ENCODE data around the gene S100A1.
"Not testable (repeated sequence)": the region's sequence is repeated elsewhere in the genome, so short reads cannot be mapped to it uniquely, and the experiment has no call there.

The S100A1 gene

DNA sequence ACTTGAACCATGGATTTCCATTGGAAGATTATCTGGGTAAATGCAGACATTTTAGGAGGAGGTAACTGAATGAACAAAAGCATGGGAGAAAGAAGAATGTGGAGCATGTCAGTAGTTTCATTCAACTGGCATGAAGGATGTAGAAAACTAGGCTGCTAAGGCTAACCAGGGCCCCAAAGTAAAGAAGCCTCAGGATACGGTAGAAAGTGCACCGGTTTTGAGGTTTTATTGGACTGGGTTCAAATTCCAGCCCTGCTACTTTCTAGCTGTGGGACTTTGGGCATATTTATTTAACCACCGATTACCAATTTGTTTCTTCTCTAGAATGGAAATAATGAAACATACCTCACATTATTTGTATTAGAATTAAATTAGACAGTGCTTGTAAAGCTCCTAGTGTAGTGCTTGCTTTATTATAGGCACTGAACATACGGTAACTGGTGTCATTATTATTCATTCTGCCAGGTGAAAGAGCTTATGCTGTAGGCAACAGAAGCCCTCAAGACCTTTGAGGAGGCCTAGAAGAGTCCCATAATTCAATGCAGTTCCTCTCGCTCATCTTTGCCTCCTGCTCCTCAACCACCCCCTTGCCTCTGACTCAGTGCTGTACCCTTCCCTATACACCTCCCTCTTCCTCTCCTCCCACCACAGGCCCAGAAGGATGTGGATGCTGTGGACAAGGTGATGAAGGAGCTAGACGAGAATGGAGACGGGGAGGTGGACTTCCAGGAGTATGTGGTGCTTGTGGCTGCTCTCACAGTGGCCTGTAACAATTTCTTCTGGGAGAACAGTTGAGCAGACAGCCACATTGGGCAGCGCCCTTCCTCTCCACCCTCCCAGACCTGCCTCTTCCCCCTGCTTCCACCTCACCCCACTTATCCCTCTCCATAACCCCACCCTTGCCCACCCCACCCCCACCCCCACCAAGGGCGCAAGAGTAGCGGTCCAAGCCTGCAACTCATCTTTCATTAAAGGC is 3.1 kb downstream of the S100A1 start:
- no peak for DNase-seq

DNA sequence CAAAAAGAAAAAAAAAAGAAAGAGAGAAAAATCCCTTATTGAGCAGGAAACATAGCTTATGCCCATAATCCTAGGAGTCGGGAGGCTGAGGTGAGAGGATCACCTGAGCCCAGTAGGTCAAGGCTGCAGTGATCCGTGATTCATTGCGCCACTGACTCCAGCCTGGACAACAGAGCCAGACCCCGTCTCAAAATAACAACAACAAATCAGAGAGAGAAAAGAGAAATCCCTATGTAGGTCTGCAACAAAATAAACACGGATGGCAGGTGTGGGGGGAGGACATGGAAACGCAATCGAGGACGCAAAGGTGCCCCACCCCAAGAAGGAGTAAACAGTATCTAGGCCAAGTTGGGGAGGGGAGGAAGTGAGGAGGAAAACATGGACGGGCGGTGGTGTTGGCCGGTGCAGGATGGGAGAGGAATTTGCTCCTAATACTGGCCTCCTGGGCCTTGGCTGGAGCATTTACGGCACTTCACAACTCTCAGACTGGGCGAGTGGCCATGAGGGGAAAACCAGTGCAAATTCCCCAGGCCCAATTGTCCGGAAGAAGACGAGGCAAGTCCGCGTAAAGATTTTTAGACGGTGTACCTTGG is 5.0 kb downstream of the S100A1 start:
- peak in 1 of 2 experiments; percentile 78 for DNase-seq

DNA sequence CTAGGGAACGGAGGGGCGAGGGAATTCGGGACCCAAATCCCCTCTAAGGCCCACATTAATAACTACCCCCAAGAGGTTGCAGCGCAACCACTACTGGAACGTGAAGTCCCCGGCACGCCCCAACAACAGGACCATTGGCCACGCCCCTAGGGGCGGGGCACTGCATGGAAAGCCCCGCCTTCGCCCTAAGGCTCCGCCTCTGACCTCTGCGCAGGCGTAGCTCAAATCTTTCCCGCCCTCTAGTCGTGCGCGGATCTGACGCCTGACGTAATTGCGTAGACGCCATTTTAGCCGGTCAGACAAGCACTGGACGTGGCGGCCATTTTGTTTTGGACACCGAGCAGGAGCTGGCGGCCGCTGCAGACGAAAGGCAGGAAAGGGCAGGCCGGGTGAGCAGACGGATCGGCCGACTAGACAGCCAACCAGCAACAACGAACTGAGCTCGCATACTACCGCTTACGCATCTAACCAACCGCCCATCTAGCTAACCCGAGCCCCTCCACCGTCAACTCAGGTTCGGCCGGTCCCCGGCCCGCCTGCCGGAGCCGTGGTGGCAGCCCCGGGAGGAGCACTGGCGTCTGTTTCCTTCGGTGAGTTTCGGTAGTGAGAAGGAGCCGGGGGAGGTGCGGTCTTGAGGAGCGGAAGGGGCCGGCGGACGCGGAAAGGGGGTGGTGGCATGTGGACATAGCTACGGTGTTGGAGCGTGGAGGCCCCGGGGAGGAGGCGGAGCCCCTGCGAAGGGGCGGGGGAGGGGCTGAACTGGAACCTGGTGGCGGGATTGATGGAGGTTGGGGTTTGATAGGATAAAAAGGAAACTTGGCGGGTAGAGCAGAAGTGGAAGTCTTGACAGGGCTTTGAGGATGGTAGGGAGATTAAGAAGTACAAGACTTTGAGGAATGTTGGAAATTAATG is 5.8 kb downstream of the S100A1 start, which contains the start of gene CHTOP:
CHTOP (plus strand) TSS at position 313 of the 912 bp plus-strand sequence. CDS start 2,523 bp downstream, outside the sequence.
- peak; percentile 100 for DNase-seq

DNA sequence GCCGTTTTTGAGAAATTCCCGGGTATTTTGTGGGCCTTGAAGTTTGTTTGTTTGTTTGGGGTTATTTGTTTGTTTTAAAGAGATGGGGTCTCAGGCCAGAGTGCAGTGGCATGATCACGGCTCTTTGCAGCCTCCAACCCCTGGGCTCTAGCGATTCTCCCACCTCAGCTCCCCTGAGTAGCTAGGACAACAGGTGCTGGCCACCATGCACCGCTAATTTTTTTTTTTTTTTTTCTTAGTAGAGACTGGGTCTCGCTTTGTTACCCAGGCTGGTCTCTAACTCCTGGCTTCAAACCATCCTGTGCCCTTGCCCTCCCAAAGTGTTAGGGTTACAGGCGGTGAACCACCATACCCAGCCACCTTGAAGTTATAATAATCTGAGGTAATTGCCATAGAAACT is 7.6 kb downstream of the S100A1 start:
- no peak for DNase-seq

DNA sequence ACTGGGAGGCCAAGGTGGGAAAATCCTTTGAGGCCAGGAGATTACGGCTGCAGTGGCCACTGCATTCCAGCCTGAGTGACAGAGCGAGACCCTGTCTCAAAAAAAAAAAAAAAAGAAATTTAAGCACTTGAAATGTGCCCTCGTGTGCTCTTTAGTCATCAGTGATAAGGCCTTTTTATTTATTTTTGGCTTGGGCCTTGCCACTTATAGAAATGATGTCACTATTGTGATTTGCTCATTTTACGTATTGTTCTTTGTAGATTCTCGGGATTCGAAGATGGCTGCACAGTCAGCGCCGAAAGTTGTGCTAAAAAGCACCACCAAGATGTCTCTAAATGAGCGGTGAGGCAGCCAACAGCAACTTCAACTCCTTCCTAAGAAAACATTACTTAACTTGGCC is 8.1 kb downstream of the S100A1 start:
- no peak for DNase-seq

DNA sequence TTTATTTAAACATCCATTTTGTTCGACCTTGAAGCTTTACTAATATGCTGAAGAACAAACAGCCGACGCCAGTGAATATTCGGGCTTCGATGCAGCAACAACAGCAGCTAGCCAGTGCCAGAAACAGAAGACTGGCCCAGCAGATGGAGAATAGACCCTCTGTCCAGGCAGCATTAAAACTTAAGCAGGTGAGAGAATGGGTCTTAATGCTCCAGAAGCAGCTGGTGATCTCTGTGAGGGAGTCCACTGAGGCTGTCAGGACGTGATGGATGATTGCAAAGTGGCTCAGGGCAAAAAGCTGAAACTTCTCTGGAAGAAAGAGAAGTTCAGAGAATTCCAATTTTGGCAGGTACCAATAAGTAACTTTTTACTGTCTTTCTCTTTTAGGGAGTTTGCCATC is 10.0 kb downstream of the S100A1 start:
- DNase-seq = no peak

DNA sequence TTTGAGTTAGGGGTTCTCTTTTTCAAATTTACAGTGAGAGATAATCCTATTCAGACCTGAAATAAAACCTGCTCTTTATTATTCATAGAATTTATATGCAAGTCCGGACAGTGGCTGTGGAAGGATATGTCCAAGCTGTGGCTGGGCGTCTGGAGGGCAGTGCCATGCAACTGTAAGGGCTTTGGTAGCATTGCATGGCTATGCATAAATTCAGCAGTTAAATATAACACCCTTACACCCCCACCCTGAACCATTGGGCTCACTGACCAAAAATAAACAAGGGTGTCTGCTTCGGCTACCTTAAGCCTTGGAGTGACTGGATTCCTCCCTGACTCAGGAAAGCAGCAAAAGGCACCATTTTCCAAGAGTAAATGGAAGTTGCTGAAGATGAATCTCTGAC is 11.0 kb downstream of the S100A1 start:
- no peak for DNase-seq

DNA sequence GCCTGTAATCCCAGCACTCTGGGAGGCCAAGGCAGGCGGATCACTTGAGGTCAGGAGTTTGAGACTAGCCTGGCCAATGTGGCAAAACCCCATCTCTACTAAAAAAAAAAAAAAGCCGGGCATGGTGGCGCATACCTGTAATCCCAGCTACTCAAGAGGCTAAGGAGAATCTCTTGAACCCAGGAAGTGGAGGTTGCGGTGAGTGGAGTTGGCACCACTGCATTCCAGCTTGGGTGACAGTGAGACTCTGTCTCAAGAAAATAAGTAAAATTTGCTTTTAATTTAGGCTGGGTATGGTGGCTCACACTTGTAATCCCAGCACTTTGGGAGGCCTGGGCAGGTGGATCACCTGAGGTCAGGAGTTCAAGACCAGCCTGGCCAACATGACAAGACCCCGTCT is 12.0 kb downstream of the S100A1 start:
- not testable (repeated sequence) for DNase-seq

DNA sequence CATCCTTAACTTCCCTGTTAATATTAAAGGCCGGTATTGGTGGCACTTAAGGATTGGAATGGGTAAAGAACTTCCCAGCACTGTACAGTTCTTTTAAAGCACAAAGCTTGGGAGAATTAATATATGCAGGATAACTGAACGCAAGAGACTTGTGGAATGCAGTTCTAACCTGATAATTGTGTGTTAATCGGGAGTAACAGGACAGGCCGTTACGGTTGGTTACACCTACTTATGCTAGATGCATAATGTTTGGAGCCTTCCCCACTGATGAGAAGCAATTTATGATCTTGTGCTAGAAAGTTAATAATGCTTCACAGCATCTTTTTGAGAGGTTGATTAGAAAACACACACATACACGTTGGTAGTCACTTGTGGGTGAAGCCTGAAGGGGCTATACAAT is 12.6 kb downstream of the S100A1 start:
- no peak for DNase-seq

DNA sequence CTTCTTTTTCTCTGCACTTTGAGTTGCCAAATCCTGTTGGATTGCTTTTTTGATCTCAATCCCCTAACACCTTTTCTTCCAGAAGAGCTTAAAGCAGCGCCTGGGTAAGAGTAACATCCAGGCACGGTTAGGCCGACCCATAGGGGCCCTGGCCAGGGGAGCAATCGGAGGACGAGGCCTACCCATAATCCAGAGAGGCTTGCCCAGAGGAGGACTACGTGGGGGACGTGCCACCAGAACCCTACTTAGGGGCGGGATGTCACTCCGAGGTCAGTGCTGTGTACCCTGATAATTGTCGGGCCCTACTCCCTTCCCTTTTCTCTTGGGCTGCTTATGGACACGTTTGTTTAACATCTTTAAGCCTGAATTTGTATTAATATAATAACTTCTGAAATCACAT is 13.9 kb downstream of the S100A1 start:
- DNase-seq = no peak

DNA sequence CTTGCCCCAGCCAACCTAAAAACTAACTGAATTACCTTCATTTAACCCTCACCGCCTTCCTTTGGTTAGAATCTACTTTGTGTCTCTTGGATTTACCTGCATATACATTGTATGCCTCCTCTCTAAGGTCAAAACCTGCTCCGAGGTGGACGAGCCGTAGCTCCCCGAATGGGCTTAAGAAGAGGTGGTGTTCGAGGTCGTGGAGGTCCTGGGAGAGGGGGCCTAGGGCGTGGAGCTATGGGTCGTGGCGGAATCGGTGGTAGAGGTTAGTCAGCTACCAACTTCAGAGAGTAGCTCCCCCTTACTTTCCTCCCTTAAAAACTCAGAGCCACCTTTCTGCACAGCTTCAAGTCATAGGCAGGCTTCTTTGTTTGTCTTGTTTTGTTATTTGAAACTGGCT is 14.9 kb downstream of the S100A1 start:
- DNase-seq = no peak

DNA sequence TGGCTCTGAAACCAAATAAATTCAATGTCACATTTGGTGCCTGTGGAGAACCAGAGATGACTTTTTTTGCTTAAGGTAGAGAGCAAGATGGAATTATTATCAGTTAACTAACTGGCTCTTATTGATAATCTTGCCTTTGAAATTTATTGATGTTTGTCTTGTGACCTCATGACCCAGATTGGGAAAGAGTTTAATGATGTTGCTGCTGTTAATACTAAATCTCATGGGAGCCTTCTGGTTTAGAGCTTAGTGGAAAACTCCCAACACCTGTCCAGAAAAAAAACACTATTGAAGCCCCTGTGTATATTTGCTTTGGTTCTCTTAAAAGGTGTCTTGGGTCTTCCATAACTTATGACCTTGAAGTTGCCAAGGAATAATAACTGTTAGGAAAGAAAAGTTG is 15.6 kb downstream of the S100A1 start:
- DNase-seq = no peak

DNA sequence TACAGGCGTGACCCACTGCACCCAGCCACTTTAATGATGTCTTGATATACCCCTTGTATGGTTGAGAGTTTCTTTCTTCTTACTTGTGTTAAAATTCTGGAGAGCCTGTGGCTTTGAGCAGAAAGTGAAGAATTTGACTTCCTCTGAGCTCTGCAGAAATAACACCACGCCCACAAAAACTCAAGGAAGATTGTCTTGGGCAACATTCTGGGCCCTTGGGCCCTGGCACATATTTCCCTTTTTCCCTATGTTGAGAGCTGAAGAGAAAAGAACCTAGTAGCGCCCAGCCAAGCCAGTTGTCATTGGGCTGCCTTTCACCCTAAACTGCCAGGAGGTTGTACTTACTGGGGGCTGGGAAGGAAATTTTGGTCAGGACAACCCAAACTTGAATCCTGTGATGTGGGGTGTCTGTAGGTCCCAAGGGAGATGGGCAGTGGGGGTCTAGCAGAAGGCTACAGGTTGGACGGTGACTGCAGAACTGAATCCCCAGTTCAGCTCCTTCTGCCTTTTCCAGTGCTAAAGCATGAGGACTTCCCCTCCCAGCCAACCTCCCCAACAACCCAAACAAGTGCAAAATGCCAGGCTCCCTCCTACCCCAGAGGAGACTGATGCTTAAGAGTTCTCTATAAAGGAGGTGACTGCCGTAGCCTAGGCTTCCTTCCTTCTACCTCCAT is 18.6 kb downstream of the S100A1 start:
- no peak for DNase-seq

DNA sequence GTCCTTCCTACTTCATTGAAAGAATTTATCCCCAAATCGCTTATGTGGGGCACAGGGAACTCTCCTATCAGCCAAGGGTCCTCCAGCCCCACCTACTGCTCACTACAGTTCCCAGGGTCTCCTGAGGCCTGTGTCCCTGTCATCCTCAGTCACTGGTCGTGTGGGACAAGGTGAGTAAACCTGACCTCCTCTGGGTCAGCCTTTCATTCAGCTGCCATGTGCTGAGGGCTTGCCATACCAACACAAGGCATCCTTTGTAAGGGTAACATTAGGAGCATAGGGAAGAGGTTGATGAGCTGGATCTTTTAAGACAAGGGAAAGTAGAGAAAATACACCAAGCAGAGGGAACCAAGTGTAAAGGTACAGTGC is 19.1 kb downstream of the S100A1 start:
- no peak for DNase-seq

DNA sequence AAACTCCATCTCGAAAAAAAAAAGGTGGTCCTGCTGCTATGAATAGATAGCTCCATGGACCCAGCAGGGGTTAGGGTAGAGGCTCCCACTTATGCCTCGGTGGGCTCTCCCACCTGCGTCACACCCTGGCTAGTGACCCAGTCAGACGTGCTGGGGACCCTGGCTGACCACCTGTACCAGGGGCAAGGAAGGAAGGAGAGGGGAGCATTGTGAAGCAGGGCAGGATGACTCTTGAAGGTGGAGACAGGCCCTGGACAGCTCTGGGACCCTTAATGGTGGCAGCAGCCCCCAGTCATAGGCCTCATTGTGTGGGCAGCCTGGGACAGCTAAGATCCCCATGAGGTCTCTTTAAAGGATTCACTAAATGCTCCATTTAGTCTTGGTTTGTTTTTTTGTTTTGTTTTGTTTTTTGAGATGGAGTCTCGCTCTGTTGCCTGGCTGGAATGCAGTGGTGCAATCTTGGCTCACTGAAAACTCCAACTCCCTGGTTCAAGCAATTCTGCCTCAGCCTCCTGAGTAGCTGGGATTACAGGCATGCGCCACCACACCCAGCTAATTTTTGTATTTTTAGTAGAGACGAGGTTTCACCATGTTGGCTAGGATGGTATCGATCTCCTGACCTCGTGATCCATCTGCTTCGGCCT is 19.9 kb downstream of the S100A1 start:
- DNase-seq = no peak

DNA sequence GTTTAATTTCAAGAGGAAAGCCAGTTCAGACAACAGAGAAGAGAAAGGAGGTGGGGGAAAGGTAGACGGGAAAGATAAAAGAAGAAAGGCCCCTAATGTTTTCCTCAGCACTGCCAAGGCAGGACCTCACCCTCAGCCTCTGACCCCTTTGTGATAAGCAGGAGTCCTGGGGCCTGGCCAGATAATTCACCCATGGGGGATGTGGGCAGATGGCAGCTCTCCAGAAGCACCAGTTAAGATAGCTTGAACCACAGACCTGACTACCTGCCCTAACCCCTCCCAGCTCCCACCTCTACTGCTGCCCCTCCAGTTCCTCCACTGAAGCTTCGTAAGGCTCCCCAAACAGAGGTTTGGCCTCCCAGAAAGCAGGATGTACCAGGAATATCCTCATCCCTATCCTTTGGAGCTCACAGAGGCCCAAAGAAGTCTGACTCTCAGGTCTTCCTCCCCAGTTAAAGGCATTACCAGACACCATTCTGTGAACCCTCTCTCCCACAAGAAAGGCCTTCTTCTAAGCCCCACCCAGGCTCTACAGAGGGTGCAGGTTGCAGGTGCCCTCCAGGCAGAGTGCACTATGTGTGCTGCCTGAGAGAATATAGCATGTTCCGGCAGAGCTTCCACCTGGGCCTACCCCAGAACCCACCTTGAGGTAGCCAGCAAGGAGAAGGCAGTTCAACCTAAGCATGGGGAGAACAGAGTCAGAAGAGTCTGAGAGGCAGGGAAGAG is 21.1 kb downstream of the S100A1 start:
- peak; percentile 70 to 71 for DNase-seq

DNA sequence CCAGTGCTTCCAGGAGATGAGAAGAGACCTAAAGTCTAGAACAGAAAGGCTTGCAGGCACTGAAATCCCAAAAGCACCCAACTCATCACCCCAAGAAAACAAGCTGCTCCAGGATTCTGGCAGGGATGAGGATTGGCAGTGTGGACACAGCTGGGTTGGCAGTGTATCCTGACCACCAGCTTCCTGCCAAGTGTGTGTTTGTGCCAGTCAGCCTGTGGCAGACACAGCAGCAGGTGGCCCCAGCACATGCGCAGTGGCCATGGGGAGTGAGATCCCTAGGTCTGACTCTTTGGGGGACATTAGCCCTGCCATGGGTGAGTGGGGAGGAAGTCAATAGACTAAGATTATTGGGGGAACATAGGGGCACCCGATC is 21.6 kb downstream of the S100A1 start:
- DNase-seq = peak; percentile 84 to 95

DNA sequence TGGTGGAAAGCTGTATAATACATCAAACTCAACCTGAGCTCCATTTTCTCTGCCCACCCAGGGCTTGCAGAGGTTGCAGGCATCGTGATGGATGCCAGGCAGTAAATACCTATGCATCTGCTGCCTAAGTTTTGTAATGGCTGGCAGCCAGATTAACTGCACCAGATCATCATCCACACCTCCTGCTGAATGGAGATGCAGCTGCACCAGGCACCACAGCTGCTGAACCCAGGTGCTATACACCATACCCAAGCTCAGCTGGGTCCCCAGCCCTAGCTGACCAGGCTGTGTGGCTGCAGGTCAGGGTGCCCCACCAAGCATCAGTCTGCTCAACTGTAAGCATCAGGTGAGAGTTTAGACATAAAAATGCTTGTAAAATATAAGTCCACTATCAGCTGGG is 23.5 kb downstream of the S100A1 start:
- peak; percentile 70 to 82 for DNase-seq

DNA sequence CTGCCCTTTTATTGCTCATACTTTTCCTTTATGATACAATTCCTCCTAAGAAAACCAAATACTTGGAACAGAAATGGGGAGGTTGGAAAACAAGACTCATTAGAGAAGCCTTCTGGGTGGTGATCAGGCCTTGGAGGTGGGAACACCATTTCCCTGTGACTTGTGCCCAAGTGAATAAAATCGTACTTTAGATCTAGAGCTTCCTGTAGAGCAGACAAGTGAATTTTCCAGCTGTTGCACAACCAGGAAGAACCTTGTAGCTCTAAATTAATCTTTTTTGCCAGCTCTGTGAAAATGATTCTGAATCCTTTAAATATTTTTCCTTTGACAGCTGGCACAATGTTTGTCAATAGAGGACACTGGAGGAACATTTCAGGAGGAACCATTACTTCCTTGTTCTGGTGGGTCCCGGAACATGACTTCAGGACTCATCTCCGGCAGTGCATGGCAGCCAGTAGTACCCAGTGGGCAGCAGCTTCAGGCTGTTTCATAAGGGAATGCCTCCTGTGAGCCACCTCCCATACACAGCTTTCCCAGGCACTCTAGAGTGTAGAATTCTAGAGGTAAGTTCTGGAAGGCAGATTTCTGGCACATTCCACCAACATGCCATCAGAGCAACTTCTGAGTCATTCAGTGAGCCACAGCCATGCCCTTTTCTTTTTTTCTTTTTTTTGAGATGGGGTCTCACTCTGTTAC is 24.7 kb downstream of the S100A1 start:
- DNase-seq = no peak

DNA sequence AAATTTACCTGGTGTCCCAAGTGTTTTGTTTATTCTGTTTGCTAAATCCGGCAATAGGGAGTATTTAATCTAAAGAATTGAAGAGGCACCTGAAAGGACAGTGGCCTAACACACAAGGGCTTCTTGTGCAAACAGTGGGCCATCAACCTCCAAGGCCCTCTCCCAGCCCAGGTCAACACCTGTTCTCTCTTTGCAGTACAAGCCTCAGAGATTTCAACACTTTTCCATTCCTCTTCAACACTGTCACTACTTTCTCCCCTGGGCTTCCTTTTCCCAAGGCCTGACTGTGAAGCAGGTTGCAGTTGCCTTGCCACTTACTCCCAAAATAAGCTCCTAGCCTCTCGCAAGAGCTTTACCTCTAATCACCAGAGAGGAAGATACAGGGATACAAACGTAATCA is 27.1 kb downstream of the S100A1 start:
- peak; percentile 39 to 60 for DNase-seq

All from SHP77 (cell line).